NCI-H1105 (cell line): ENCODE data around the gene GOLGA6C.
"Not testable (repeated sequence)": the region's sequence is repeated elsewhere in the genome, so short reads cannot be mapped to it uniquely, and the experiment has no call there.

Source experiments
- DNase-seq: peaks from one replicate; lab custom pipeline; 2025; lab: John Stamatoyannopoulos, UW

Gene GOLGA6C

DNA sequence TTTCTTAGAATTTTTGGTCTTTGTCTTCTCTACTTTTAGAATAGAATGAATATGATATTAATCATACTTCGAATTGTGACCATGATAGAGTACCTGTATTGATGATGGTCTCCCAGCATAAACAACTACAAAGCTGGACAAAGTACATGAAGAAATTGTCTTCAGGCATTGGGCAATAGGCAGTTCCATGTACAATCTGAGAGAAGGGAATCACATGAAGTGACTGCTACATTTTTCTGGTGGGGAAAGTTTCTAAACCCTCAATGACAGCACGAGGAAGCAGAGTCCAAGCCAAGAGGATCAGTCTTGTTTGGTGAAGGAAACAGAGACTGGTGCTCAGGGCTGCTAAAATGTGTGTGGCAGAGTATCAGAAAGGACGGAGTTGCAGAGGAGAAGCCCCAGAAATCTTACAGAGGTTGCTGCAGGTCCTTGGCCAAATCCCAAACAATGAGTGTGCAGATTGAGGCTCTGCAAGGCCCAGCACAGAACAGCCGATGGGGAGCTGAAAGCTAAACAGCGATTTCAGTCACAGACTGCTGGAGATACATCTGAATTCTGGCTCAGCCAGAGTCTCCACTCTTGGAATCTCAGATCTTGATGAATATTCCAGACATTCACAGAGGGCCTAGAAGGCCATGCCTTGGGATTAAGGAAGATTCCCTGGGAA, 61.2 kb downstream of the GOLGA6C start:
- not testable (repeated sequence) for DNase-seq
